ENCODE results near the gene TOX3.

The TOX3 gene

GRCh38 chr16:52547004-52547833 is at the start of gene TOX3:
TSS of gene TOX3 (minus strand) at chr16:52547143. CDS start at chr16:52546723, 420 bp downstream.
- no peak for DNase-seq (ENCODE audit: low read depth in 2 of 3, low spot score in 1 of 3)

GRCh38 chr16:52592778-52593177 is 45.8 kb upstream of the TOX3 start:
- DNase-seq (ENCODE audit: low read depth in 2 of 3, low spot score in 1 of 3): no peak

- DNase-seq (ENCODE audit: low read depth in 2 of 3, low spot score in 1 of 3): no peak
These were observed 45.1 kb upstream of the TOX3 start for GRCh38 chr16:52591934-52592592.

- DNase-seq (ENCODE audit: low read depth in 2 of 3, low spot score in 1 of 3): no peak
These were observed 44.5 kb upstream of the TOX3 start for GRCh38 chr16:52591471-52591870.

- no peak for DNase-seq (ENCODE audit: low read depth in 2 of 3, low spot score in 1 of 3)
These were observed 39.2 kb upstream of the TOX3 start for GRCh38 chr16:52586159-52586558.

GRCh38 chr16:52584354-52585320 is 37.7 kb upstream of the TOX3 start:
- no peak for DNase-seq (ENCODE audit: low read depth in 2 of 3, low spot score in 1 of 3)

- no peak for DNase-seq (ENCODE audit: low read depth in 2 of 3, low spot score in 1 of 3)
These were observed 34.6 kb upstream of the TOX3 start for GRCh38 chr16:52581530-52581929.

GRCh38 chr16:52580488-52580887 is 33.5 kb upstream of the TOX3 start:
- DNase-seq (ENCODE audit: low read depth in 2 of 3, low spot score in 1 of 3): no peak

- DNase-seq (ENCODE audit: low read depth in 2 of 3, low spot score in 1 of 3): no peak
These were observed 32.0 kb upstream of the TOX3 start for GRCh38 chr16:52578829-52579498.

- no peak for DNase-seq (ENCODE audit: low read depth in 2 of 3, low spot score in 1 of 3)
These were observed 31.3 kb upstream of the TOX3 start for GRCh38 chr16:52578007-52578828.

- no peak for DNase-seq (ENCODE audit: low read depth in 2 of 3, low spot score in 1 of 3)
These were observed 30.3 kb upstream of the TOX3 start for GRCh38 chr16:52577130-52577706.

GRCh38 chr16:52573365-52574299 is 26.7 kb upstream of the TOX3 start:
- no peak for DNase-seq (ENCODE audit: low read depth in 2 of 3, low spot score in 1 of 3)

- DNase-seq (ENCODE audit: low read depth in 2 of 3, low spot score in 1 of 3): no peak
These were observed 25.7 kb upstream of the TOX3 start for GRCh38 chr16:52572656-52573055.

- no peak for DNase-seq (ENCODE audit: low read depth in 2 of 3, low spot score in 1 of 3)
These were observed 23.6 kb upstream of the TOX3 start for GRCh38 chr16:52570495-52571091.

GRCh38 chr16:52569701-52570100 is 22.8 kb upstream of the TOX3 start:
- no peak for DNase-seq (ENCODE audit: low read depth in 2 of 3, low spot score in 1 of 3)

GRCh38 chr16:52568983-52569690 is 22.2 kb upstream of the TOX3 start:
- no peak for DNase-seq (ENCODE audit: low read depth in 2 of 3, low spot score in 1 of 3)

- no peak for DNase-seq (ENCODE audit: low read depth in 2 of 3, low spot score in 1 of 3)
These were observed 21.6 kb upstream of the TOX3 start for GRCh38 chr16:52568495-52568894.

- no peak for DNase-seq (ENCODE audit: low read depth in 2 of 3, low spot score in 1 of 3)
These were observed 20.2 kb upstream of the TOX3 start for GRCh38 chr16:52567193-52567592.
